GM21786 (cell line): ENCODE results near the gene FHIP2A.
"Not testable (repeated sequence)": the region's sequence is repeated elsewhere in the genome, so short reads cannot be mapped to it uniquely, and the experiment has no call there.

Source experiments
- ATAC-seq: cut with Tn5 transposase; IDR thresholded peaks from one replicate; pipeline ENCODE4 v1.9.1; 2021; ENCODE audit not compliant: unreplicated experiment

FHIP2A gene

DNA sequence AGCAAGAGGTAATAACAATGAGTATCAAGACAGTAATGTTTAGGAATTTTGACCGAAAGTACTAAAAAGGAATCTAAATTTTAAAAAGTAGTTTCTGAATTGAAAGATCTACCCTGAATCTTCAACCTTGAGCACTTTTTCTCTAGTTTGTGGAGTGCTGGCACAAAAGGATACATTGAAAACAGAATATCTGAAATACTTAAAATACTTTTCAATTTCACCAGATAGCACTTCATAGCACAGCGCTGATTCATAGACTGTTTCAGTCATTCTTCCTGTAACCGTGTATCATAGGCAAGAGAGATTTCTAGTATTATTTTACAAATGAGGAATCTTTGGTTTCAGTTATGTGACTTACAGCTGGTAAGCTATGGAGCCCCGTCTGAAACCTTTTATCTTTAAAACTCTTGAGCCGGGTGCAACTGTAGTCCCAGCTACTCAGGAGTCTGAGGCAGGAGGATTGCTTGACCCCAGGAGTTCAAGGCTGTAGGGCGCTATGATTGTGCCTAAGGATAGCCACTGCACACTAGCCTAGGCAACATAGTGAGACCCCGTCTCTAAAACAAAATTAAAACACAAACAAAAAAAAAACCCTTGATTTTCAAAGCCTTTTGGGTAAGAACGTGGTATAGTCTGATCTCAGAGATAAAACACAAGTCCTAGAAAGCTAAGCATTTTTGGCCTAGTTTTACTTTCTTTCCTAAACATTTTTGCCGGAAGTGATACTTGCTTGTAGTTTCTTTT is 35.1 kb downstream of the FHIP2A start:
- ATAC-seq, result no peak

DNA sequence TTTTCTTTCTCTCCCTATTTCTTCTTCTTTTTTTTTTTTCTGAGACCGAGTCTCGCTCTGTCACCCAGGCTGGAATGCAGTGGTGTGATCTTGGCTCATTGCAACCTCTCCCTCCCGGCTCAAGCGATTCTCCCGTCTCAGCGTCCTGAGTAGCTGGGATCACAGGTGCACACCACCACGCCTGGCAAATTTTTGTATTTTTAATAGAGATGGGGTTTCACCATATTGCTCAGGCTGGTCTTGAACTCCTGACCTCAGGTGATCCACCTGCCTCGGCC is 35.6 kb downstream of the FHIP2A start:
- not testable (repeated sequence) for ATAC-seq

DNA sequence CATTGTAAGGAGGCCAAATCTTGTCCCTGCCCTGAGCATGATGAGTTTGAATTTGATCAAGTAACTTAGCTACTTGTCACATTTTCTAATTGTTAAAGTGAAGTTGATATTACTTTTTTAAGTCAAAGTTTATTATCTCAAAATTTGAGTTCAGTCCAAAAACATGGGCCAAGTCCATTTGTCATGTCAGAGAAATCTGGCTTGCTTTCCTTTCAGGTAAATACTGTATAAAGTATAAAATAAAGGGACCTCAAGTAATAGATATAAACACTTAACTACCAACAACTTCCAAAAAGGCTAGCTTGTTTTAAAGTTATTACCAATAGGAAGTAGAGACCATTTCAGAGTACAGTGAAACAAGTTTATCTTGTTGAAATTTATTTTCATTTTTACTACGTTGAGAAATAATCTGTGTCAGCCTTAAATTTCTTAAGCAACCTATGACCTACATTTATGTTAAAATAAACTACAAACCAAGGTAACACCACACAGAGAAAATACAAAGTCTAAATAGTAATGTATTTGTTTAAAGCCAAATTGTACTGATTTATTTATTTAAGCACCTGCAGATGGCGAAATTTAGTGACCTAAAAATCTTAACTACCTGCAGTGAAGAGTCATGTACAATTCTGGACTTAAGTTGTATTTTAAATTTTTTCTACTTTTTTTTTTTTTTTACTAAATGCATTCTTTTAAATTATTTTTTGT is 36.5 kb downstream of the FHIP2A start:
- no peak for ATAC-seq

DNA sequence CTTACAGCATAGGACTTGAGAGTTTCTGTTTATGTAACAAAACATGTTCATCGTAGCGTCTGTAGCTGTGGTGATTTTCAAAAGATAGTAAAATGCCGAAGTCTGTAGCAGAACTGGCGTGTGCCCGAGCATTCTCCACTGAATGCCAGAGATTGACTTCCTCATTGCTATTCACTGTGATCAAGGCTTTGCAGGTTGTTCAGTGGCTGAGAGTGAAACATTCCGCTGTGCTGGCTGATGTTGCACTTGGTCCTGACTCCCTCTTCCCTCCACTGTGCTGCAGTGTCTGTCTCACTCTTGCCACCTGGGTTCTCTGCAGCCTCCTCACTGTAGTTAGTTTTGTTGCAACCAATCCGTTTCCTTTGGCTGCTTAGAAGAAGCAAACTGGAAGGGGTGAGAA is 37.6 kb downstream of the FHIP2A start:
- ATAC-seq, result no peak

DNA sequence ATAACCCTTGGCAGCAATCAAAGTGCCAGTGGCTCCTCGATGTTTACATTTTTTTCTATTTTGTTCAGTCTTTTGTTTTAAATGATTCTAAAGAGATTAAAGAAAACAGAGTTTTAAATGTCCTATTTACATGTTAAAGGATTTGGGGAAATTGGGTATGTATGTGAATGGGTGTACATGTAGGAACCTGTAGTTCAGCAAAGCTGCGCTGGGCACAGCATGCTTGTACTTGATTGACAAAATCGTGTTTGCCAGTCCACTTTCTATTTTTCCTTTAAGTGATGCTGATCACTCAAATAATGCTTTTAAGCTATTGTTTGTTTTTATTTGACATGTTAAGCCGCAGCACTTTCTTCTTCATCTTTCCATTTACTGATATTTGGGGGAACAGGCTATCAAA is 40.9 kb downstream of the FHIP2A start:
- no peak for ATAC-seq

DNA sequence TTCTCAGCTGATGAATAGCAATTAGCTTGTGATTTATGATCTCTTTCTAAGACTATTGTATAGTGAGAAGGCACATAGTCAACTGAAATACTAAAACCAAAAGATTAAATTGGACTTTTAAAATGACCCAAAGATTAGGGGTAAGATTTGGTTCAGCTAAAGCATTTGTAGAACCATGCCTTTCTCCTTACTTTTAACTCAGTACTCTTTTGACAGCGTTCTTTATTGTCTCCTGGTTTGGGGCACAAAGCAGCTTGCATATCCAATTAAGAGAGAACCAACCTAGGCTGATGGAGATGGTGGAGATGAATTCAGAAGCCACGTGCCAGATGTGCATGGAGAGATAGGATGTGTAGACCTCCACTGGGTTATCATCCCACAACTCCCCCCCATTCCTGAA is 45.8 kb downstream of the FHIP2A start:
- no peak for ATAC-seq

DNA sequence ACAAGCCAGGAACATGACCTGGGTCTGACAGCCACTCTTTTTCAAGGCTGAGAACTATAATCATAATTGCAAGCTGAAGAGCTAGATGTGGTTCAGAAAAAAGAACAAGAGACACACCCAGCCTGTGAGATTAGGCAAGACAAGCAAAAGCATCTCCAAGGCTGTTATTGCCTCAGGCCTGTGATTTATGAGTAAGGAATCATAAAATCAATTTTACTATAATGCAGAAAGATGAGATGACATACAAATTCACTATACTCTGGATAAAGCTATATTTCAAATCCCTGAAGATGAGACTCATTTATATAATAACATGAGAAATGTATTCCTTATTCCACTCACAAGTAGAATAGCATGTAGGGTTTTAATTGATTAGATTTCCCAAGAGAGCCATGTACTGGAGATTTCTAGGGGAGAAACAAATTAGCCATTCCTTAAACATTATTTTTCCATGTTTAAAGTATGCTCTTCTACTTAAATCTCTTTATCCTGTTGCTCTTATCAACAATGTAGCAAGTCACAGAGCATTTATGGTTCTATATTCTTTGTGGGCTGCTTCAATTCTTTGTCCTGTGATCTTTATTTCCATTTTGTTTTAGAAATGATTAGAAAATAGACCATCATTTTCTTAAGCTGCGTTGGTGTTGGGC is 47.4 kb downstream of the FHIP2A start:
- no peak for ATAC-seq

DNA sequence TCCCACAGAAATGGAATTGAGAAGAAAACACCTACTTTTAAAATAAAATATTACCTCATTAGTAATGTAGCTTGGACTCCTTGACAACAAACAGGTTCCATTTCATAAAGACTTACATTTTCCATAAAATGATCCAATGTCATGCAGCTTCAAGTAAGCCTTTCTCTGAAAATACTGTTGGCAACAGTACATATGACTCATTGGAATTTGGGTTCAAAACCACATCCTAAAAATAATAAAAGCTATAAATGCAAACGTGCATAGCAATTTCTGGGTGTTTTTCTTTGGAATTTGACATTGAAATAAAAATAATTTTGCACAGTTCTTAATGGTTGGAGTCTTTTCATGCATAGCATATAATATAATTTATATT is 47.9 kb downstream of the FHIP2A start:
- no peak for ATAC-seq

DNA sequence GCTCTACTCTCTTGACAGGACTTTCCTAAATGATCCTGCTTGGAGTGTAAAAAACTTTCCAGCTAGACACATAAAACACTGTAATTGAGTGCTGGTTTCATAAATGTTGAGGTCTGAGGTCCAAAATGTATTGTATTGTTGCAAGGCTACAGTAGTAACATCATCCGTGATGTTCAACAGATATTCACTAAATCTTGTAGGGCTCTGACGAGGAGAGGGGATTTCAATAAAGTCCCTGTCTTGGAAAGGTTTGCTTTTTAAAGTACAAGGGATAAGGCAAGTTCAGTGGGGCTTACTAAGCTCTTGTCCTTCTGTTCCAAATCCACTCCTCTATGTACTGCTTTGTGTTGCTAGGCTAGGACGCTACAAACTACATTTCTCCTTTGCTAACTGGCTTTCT is 48.9 kb downstream of the FHIP2A start:
- ATAC-seq, result no peak

DNA sequence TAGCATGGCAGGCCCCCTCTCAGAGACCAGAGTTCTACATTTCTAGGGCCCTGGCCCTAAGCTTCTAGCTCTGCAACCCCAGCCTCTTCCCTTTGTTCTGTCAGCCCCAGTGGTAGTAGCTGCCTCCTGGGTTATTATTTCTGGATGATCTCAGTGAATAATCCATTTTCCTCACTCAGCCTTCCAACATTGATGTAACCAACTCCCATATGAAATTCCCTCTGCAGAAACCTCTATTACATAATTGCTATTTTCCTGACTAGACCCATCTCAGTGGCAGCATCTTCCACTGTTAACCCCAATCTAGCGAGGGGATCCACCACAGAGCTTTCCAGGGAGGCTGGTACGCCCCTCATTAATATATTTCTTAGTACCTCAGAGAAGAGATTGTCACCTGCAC is 49.8 kb downstream of the FHIP2A start:
- ATAC-seq, result no peak
